HK-2 (cell line): ENCODE data around the gene SLC8A3.

Source experiments
- DNase-seq: peaks from one replicate; pipeline ENCODE4 v3.0.0-alpha.2; 2018; ENCODE audit not compliant: unreplicated experiment

The SLC8A3 gene

DNA sequence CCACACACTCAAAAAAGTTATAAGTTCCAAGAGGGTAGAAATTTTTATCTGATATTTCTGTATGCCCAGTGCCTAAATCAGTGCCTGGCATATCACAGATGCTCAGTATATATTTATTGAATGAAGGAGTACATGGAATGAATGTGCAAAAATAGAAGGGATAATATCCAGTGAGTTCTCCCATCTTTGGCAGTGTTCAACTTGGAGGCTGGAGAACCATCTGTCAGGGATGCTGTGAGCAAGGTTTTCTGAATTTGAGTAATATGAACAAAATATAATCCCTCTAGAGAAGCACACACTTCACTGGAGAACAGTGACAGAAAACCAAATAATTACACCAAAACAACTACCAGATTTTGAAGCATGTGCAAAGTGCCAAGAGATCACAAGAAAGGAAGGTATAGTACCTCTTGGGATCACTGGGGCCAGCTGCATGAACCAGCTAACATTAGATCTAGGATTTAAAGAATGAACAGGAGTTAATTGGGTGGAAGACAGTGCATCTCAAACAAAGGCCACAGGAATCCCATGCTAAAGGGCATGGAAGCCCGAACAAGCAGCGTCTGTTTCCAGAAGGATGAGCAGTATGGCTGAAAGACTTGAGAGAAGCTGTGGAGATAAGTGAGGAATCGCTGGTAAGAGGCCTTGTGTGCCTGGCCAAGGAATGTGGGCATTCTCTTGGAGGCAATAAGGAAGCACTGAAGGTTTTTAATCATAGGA, 11.5 kb downstream of the SLC8A3 start:
- no peak for DNase-seq

DNA sequence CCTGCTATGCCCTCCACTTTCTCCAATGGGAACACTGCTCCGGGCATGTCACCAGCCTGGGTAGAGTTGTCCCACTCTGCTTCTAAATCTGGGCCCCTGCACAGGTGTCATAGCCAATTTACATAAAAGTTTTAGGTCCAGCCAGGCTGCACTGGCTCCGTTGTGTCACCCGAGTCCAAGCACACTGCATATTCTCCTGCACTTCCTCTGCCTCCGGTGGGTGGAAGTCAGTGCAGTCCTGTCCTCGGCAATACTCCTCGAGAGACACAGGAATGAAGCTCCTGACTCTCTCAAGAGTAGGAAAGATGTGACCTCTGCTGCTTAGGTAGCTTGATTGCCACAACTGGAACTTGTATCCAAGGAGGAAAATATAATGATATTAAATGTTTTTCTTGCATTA, 15.2 kb downstream of the SLC8A3 start:
- no peak for DNase-seq

- DNase-seq: no peak
Observed at GRCh38 chr14:70171726-70172125, 17.0 kb downstream of the SLC8A3 start.

- no peak for DNase-seq
Observed at GRCh38 chr14:70170976-70171375, 17.8 kb downstream of the SLC8A3 start.

GRCh38 chr14:70168406-70168805, 20.3 kb downstream of the SLC8A3 start:
- DNase-seq: no peak

GRCh38 chr14:70166530-70167203, 22.1 kb downstream of the SLC8A3 start:
- DNase-seq: no peak

DNA sequence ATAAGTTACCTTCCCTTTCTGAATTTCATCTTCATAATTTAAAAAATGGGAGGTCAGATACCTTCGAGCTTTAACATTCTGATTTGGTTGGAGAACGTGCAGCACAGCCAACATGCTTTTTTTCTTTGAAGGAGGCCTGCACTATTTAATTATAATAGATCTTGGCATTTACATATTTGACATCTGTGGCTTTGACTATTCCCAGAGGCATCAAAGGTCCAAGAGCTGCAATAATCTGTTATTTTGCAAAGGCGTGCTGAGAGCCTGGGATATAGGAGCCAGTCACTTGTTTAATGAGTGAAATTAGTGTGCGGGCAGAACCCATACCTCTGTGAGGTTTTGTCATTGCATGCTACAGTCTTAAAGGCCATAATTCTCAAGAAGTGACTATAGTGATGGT, 26.4 kb downstream of the SLC8A3 start:
- DNase-seq: no peak

DNA sequence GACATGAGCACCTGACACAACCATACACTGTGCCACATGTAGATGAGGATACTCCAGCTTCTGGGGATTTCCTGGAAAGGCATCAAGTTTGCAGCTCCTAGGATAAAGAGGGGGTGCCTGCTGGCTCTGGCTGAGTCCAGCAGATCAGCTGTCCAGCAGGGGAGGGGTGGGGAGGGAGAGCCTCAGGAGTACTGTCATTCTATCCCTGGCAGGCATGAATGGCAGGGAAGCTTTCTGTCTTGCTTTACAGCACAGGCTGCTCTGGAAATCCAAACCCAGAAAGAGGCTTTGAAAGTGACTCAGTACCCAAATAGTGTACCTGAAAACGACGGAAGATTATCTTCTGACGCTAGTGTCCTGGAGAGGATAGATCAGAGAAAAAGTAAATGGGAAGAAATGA, 32.2 kb downstream of the SLC8A3 start:
- no peak for DNase-seq

DNA sequence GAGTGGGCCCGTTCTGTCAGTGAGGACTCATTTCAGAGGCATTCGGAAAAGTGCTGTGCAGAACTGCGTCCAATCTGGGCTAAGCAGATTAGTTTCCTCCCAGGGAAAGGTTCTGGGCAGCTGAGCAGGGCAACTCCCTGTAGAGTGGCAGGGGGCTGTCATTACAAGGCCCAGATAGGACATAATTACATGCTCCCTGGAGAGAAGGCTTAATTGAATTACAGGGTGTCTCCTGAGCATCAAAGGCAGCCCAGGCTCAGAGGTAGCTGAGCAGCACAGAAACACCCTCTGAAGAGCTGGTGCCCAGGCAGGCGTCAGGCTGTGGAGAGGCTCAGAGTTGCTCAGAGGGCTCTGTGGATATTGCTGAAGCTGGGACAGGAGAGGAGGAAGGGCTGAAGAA, 36.0 kb downstream of the SLC8A3 start:
- no peak for DNase-seq

- no peak for DNase-seq
Observed at GRCh38 chr14:70152081-70152480, 36.7 kb downstream of the SLC8A3 start.

- no peak for DNase-seq
Observed at GRCh38 chr14:70149596-70150165, 39.1 kb downstream of the SLC8A3 start.

DNA sequence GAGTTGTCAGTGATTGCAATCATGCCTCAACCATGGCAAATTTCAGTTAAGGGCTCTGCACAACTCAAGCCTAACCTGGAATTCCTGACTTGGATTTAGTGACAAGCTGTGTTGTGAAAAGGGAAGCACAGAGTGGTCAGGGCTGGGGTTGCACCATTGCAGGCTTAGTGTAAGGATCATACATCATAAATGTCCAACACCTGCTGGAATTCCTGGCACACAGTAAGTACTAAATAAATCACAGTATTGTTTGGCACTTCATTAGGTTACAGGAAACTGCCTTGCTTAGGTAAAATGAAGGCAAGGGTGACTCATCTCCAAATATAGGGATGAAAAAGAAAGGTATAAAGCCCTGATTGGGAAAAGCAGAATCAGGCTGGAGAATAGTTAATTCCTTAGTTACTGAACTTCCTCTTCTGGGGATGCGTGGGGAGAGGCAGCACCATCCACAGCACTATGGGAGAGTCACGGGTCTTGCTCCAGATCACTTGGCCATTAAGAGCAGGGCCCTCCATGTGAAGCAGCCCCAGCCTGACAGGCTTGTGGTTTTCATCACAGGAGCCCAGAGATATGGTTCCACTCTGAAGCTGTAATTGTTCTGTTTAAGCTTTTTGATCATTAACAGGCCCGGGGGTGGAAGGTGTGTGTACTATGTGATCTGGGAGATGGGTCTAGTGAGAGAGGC, 39.7 kb downstream of the SLC8A3 start:
- DNase-seq: no peak

DNA sequence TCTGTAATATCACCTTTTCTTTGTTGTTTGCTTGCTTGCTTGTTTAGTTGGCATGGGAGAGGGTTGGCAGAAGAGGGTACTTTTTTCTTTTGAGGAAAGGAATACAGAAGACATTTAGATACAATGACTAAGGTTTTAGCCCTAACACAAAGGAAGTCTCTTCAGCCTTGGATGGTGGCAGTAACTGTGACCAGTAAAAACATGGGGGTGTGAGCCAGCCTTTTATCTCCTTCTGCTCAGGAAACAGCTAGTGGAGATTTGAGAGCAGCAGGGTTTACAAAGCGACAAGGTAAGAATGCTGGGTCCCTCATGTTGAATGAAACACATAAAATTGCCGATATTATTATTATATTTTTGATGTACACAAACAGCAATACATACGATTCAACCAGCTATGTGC, 40.4 kb downstream of the SLC8A3 start:
- no peak for DNase-seq

GRCh38 chr14:70144046-70144445, 44.7 kb downstream of the SLC8A3 start:
- no peak for DNase-seq

- no peak for DNase-seq
Observed at GRCh38 chr14:70143306-70143705, 45.4 kb downstream of the SLC8A3 start.

DNA sequence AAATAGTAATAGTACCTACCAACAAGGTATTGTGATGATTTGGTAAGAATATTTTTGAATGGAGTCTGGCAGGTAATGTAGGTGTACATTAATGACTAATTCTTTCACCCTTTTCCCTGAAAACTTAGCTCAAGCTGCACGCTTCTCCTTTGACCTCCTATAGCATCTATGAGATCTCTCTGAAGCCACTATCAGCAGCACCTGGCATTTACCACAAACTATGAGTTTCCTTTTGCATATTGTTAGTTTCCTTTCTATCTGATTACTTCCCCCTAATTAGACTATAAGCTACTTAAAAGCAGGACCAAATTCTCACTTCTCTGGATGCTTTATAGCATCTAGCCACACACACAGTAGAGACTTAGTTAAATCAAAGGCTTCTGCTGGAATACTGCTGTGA, 48.1 kb downstream of the SLC8A3 start:
- DNase-seq: no peak

DNA sequence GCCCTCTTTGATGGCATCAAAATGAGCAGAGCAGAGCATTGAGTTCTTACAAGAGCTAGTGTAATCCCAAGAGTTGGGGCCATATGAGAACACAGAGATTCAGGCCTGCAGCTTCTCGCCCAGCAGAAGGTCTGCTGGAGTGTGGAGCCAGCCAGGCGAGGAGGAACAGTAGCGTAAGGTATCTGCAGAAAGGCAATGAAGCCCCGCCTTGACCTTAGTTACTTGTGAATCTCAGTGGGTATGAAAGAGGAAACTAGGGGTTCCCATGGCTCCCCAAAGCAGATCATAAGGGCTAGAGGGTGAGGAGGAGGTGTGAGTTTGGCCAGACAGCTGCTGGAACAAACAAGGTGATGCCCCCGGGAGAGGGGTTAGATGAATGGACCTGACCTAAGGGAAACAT, 49.4 kb downstream of the SLC8A3 start:
- no peak for DNase-seq

DNA sequence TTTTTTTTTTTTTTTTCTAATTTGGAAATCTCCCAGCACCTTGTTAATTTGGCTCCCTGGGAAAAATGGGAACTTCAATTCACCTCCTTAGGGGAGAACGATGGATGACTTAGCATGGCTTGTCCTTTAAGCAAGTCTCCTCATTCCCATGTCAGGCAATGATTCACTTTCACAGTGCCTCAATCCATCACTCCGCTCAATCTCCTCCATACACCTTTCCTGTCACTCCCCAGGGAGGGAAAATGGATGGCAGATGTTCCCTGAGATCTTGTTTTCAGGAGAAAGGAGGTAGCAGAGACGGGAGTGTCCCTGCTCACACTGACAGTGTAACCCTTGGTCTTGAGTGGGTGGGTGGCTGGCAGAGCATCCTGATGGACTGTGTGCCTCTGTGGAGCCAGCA, 51.0 kb downstream of the SLC8A3 start:
- DNase-seq: no peak

DNA sequence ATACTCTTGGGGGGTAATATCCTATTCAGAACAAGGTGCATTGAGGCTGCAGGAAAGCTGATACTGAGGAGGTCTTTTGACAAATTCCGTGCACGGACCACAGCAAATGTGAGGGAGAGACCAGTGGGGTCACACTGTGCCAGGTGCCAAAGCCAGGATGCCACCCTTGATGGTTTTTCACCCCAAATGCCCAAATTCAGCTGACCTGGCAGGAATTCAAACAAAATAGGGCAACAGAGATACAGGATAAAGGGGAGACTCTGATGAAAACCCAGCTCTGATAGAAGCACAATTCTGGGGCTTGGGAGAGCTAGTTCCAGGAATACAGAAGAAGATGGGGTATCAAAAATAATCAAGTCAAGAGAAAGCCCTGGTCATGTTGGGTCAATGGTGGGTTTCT, 55.3 kb downstream of the SLC8A3 start:
- DNase-seq: no peak

DNA sequence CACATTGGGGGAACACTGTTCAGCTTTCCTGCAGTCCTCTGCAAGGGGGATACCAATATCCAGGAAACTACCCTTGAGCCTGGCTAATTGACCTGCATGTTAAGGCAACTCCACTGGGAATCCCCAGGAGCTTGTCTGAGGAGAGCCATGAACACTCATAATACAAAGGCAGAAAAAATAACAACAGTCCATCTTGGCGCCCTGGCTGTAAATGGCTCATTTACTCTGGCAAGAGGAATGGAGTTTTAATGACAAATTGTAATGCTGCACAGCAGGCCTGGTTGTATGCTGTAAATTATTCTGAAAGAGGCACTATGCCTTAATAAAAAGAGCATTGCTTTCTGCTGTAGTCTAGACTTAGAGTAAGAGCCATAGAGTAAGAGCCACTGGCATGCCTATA, 58.3 kb downstream of the SLC8A3 start:
- DNase-seq: no peak

DNA sequence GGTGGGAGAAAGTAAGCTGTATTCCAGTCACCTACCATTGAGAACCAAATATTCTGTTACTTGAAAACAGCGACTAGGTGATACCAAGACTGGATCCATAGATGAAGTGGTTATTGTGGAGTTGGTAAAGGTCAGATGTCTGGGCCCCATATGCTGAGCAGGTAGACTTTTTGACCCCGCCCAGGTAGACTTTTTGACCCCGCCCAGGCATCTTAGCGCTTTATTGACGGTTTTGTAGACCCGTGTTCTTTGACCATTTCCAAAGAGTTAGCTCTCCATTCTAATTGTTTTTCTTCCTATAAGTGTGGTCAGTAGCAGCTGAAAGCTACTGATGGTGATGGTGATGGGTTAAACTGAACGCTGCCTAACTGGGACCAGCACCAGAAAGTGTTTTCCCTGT, 61.6 kb downstream of the SLC8A3 start:
- DNase-seq: no peak

DNA sequence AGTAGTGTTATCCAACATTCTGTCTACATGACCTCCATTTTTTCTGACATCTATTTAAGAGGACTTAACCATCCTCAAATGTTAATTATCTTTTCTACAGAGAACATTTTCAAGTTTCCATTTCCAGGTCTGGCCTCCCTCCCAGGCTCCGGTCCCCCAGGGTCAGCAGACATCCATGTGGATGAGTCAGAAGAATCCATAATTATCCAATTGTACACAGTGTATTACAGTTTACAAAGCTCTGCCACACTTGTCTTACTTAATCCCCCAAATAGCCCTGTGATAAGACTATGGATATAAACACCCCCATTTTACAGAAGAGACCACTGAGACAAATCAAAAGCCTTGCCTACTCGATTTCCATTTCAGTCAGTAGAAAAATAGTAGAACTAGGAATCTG, 65.0 kb downstream of the SLC8A3 start:
- DNase-seq: no peak

DNA sequence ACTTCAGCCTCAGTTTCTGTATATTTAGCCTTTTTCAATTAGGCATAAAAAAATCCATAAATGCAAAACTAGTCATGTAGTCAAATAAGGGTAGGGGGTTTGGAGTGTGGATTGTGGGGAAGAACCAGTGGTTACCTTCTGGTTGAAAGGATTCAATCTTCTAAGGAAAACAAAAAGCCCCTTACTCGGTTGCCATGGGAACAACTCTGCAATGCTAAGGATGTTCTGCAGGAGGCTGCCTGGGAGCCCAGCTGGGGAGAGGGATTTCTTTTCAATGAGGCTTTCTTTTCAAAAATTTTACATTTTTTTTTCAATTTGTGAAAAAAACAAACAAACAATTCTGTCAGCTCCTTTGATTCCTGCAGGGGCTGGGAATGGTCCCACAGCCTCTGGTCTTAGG, 67.2 kb downstream of the SLC8A3 start:
- DNase-seq: no peak
